Neuronal stem cell (in vitro differentiated cells): ENCODE data around the gene ST3GAL4.
A peak's percentile ranks its signal among the peaks of the same experiment; 100 is the strongest.

ENCODE experiments used
- DNase-seq: peaks from one replicate; pipeline ENCODE4 v3.0.0-alpha.2; 2013; ENCODE audit warnings: low spot score
- H2AFZ ChIP-seq: one replicate; pipeline ENCODE4 v1.6.1; 2013; ENCODE audit warnings: mild to moderate bottlenecking, low read length, inconsistent platforms
- H2AK5ac ChIP-seq: 2 replicates; pipeline ENCODE4 v1.6.1; 2013; ENCODE audit warnings: low read depth, mild to moderate bottlenecking, inconsistent platforms, low read length, moderate library complexity, mixed read lengths
- H2BK120ac ChIP-seq: 2 replicates; pipeline ENCODE4 v1.6.1; 2013; ENCODE audit warnings: low read depth, mild to moderate bottlenecking, inconsistent platforms, low read length, moderate library complexity, mixed read lengths
- H2BK12ac ChIP-seq: one replicate; pipeline ENCODE4 v1.6.1; 2013; ENCODE audit warnings: low read length, inconsistent platforms
- H2BK15ac ChIP-seq: 2 replicates; pipeline ENCODE4 v1.6.1; 2013; ENCODE audit warnings: mild to moderate bottlenecking, low read length, inconsistent platforms, mixed read lengths
- H2BK5ac ChIP-seq: one replicate; pipeline ENCODE4 v1.6.1; 2013; ENCODE audit warnings: inconsistent platforms, mild to moderate bottlenecking, low read length, moderate library complexity
- H3K14ac ChIP-seq: one replicate; pipeline ENCODE4 v1.6.1; 2013; ENCODE audit warnings: low read length, inconsistent platforms
- H3K18ac ChIP-seq: 2 replicates; pipeline ENCODE4 v1.6.1; 2013; ENCODE audit warnings: low read length, inconsistent platforms
- H3K23ac ChIP-seq: 2 replicates; pipeline ENCODE4 v1.6.1; 2013; ENCODE audit warnings: low read depth, mild to moderate bottlenecking, mixed read lengths, low read length, inconsistent platforms; ENCODE audit not compliant: poor library complexity
- H3K27ac ChIP-seq: replicated peaks from 3 replicates; pipeline ENCODE4 v1.5.1; 2013; ENCODE audit warnings: low read length, inconsistent platforms
- H3K27me3 ChIP-seq, 3 experiments: 2 replicates each; pipeline ENCODE4 v1.6.1; 2013; ENCODE audit warnings: low read length in 3 of 3, mild to moderate bottlenecking in 2 of 3, inconsistent platforms in 1 of 3, low read depth in 1 of 3, mixed read lengths in 1 of 3, moderate library complexity in 1 of 3; ENCODE audit not compliant: control insufficient read depth in 3 of 3, insufficient read depth in 3 of 3
- H3K36me3 ChIP-seq, 2 donors: replicated peaks in 1 of 2; 2 replicates each; pipeline ENCODE4 v1.6.1; 2013; ENCODE audit warnings: low read length in 2 of 2; ENCODE audit not compliant: control insufficient read depth in 2 of 2, insufficient read depth in 2 of 2
- H3K4ac ChIP-seq: 2 replicates; pipeline ENCODE4 v1.6.1; 2013; ENCODE audit warnings: inconsistent platforms, mild to moderate bottlenecking, low read length, moderate library complexity
- H3K4me1 ChIP-seq, 2 donors: 1 replicate in 1 of 2; 2 replicates in 1 of 2; pipeline ENCODE4 v1.6.1; 2013; ENCODE audit warnings: low read length in 2 of 2, low read depth in 1 of 2; ENCODE audit not compliant: control insufficient read depth in 2 of 2, insufficient read depth in 1 of 2
- H3K4me2 ChIP-seq: one replicate; pipeline ENCODE4 v1.6.1; 2013; ENCODE audit warnings: mild to moderate bottlenecking, low read length, inconsistent platforms; ENCODE audit not compliant: insufficient read depth, poor library complexity, severe bottlenecking
- H3K4me3 ChIP-seq, 2 donors: 2 replicates each; pipeline ENCODE4 v1.5.1; 2013; ENCODE audit warnings: low read length in 2 of 2, mild to moderate bottlenecking in 2 of 2, inconsistent platforms in 1 of 2, moderate library complexity in 1 of 2
- H3K79me1 ChIP-seq: one replicate; pipeline ENCODE4 v1.6.1; 2013; ENCODE audit warnings: low read depth, mild to moderate bottlenecking, inconsistent platforms, low read length, moderate library complexity
- H3K9ac ChIP-seq: one replicate; pipeline ENCODE4 v1.6.1; 2013; ENCODE audit warnings: mild to moderate bottlenecking, low read depth, low read length, inconsistent platforms; ENCODE audit not compliant: poor library complexity
- H3K9me3 ChIP-seq, 2 donors: replicated peaks in 1 of 2; 2 replicates each; pipeline versions ENCODE3 to v1.6.1; 2013; ENCODE audit warnings: low read length in 2 of 2, mild to moderate bottlenecking in 2 of 2, inconsistent platforms in 1 of 2, low read depth in 1 of 2, mixed read lengths in 1 of 2, moderate library complexity in 1 of 2; ENCODE audit not compliant: control insufficient read depth in 2 of 2, insufficient read depth in 1 of 2
- H4K8ac ChIP-seq: one replicate; pipeline ENCODE4 v1.6.1; 2013; ENCODE audit warnings: low read depth, mild to moderate bottlenecking, inconsistent platforms, low read length, moderate library complexity
- H4K91ac ChIP-seq: one replicate; pipeline ENCODE4 v1.6.1; 2013; ENCODE audit warnings: low read length, low read depth, mild to moderate bottlenecking, inconsistent platforms; ENCODE audit not compliant: poor library complexity
- WGBS, 2 donors: extraction: QIAGEN DNeasy Blood & Tissue Kit; methylation state at CpG; one replicate each; pipeline ENCODE4 v1.1.7; 2013; ENCODE audit warnings: missing lambda C conversion rate in 2 of 2, mixed read lengths in 1 of 2; ENCODE audit not compliant: insufficient read length in 2 of 2, insufficient replicate concordance in 1 of 2; ENCODE audit errors: extremely low coverage in 2 of 2; 5-methylcytosine and 5-hydroxymethylcytosine counted together

ST3GAL4 gene

GRCh38 chr11:126400479-126400878 is 45.0 kb downstream of the ST3GAL4 start:
- WGBS, 2 donors: no CpG with 5 or more reads among the region's 6 CpGs
- Histone ChIP-seq H3K4me2 (no peak overlapping the region), H3K23ac (no peak overlapping the region), H2BK120ac (no peak overlapping the region), H3K14ac (no peak overlapping the region), H3K4me1 (peaks cover 3 to 18% of the 10 kb centered on the region in 2 donors), H3K4me3 (peak overlapping the region in 1 of 2 donors; percentile 1), H4K91ac (no peak overlapping the region), H2BK5ac (no peak overlapping the region), H4K8ac (no peak overlapping the region), H3K27me3 (no peaks in the 10 kb centered on the region), H3K4ac (no peak overlapping the region), H2BK12ac (no peak overlapping the region), H2AK5ac (no peak overlapping the region), H2BK15ac (no peak overlapping the region), H3K27ac (no peak overlapping the region), H3K79me1 (peaks cover 3% of the 10 kb centered on the region), H3K36me3 (no peaks in the 10 kb centered on the region), H3K18ac (no peak overlapping the region), H2AFZ (no peak overlapping the region), H3K9me3 (peaks cover 0 to 2% of the 10 kb centered on the region in 2 donors), H3K9ac (no peak overlapping the region)
- no peak for DNase-seq

GRCh38 chr11:126403022-126403581 is 47.6 kb downstream of the ST3GAL4 start:
- DNase-seq: no peak
- no peak overlapping the region for H4K91ac ChIP-seq
- peaks cover 8 to 10% of the 10 kb centered on the region in 2 donors for H3K36me3 ChIP-seq
- no peak overlapping the region for H3K4me2 ChIP-seq
- no peak overlapping the region for H2BK5ac ChIP-seq
- H3K14ac ChIP-seq: no peak overlapping the region
- H2AFZ ChIP-seq: no peak overlapping the region
- H2BK15ac ChIP-seq: no peak overlapping the region
- no peak overlapping the region for H3K27ac ChIP-seq
- H4K8ac ChIP-seq: no peak overlapping the region
- no peak overlapping the region for H2AK5ac ChIP-seq
- no peaks in the 10 kb centered on the region for H3K27me3 ChIP-seq
- no peak overlapping the region for H3K9ac ChIP-seq
- H2BK12ac ChIP-seq: no peak overlapping the region
- no CpG with 5 or more reads among the region's 15 CpGs for WGBS, 2 donors
- no peak overlapping the region for H3K4ac ChIP-seq
- peaks cover 3 to 18% of the 10 kb centered on the region in 2 donors for H3K4me1 ChIP-seq
- no peak overlapping the region for H3K23ac ChIP-seq
- no peak overlapping the region for H3K18ac ChIP-seq
- peaks cover 0 to 2% of the 10 kb centered on the region in 2 donors for H3K9me3 ChIP-seq
- no peak overlapping the region for H2BK120ac ChIP-seq
- peaks cover 3% of the 10 kb centered on the region for H3K79me1 ChIP-seq
- no peak overlapping the region for H3K4me3 ChIP-seq

GRCh38 chr11:126403658-126404057 is 48.2 kb downstream of the ST3GAL4 start:
- Histone ChIP-seq H3K79me1 (peaks cover 3% of the 10 kb centered on the region), H3K23ac (no peak overlapping the region), H3K4me2 (no peak overlapping the region), H3K27me3 (no peaks in the 10 kb centered on the region), H3K9me3 (peaks cover 0 to 2% of the 10 kb centered on the region in 2 donors), H4K8ac (no peak overlapping the region), H3K18ac (no peak overlapping the region), H2BK12ac (peak overlapping the region; percentile 24), H3K9ac (no peak overlapping the region), H2BK5ac (no peak overlapping the region), H3K4me1 (peaks cover 3 to 18% of the 10 kb centered on the region in 2 donors), H3K4ac (no peak overlapping the region), H2BK120ac (no peak overlapping the region), H2AFZ (no peak overlapping the region), H3K14ac (no peak overlapping the region), H2AK5ac (no peak overlapping the region), H3K36me3 (peaks cover 12 to 15% of the 10 kb centered on the region in 2 donors), H4K91ac (no peak overlapping the region), H3K4me3 (no peak overlapping the region), H2BK15ac (no peak overlapping the region), H3K27ac (no peak overlapping the region)
- WGBS, 2 donors: no CpG with 5 or more reads among the region's 8 CpGs
- DNase-seq: no peak

GRCh38 chr11:126404367-126404766 is 48.9 kb downstream of the ST3GAL4 start:
- Histone ChIP-seq H3K23ac (no peak overlapping the region), H3K36me3 (peaks cover 18 to 22% of the 10 kb centered on the region in 2 donors), H3K14ac (no peak overlapping the region), H3K27me3 (no peaks in the 10 kb centered on the region), H3K18ac (no peak overlapping the region), H3K4me3 (no peak overlapping the region), H3K4me1 (peaks cover 3 to 18% of the 10 kb centered on the region in 2 donors), H4K8ac (no peak overlapping the region), H3K27ac (no peak overlapping the region), H2BK15ac (no peak overlapping the region), H2BK120ac (no peak overlapping the region), H2AFZ (no peak overlapping the region), H3K4me2 (no peak overlapping the region), H3K4ac (no peak overlapping the region), H4K91ac (no peak overlapping the region), H2AK5ac (no peak overlapping the region), H2BK5ac (no peak overlapping the region), H3K9ac (no peak overlapping the region), H2BK12ac (no peak overlapping the region), H3K79me1 (peaks cover 3% of the 10 kb centered on the region), H3K9me3 (peaks cover 0 to 2% of the 10 kb centered on the region in 2 donors)
- no peak for DNase-seq
- no CpG with 5 or more reads among the region's 5 CpGs for WGBS, 2 donors
